ES-I3 (cell line): Measurements from ENCODE around the gene SPOCK2.
"Not testable (repeated sequence)": the region's sequence is repeated elsewhere in the genome, so short reads cannot be mapped to it uniquely, and the experiment has no call there.

Experiments used
- H3K36me3 ChIP-seq: 2 replicates; pipeline ENCODE4 v1.6.1; 2013; ENCODE audit warnings: mild to moderate bottlenecking, low read length, control low read depth, moderate library complexity; ENCODE audit not compliant: insufficient read depth
- H3K4me1 ChIP-seq: 2 replicates; pipeline ENCODE4 v1.6.1; 2013; ENCODE audit warnings: mild to moderate bottlenecking, control low read depth, low read length; ENCODE audit not compliant: insufficient read depth
- H3K9ac ChIP-seq: 2 replicates; pipeline ENCODE4 v1.6.1; 2013; ENCODE audit warnings: low read depth, mild to moderate bottlenecking, low read length, moderate library complexity
- H3K9me3 ChIP-seq: 2 replicates; pipeline ENCODE4 v1.6.1; 2013; ENCODE audit warnings: mild to moderate bottlenecking, low read length, moderate library complexity; ENCODE audit not compliant: control insufficient read depth, insufficient read depth

SPOCK2 gene

DNA sequence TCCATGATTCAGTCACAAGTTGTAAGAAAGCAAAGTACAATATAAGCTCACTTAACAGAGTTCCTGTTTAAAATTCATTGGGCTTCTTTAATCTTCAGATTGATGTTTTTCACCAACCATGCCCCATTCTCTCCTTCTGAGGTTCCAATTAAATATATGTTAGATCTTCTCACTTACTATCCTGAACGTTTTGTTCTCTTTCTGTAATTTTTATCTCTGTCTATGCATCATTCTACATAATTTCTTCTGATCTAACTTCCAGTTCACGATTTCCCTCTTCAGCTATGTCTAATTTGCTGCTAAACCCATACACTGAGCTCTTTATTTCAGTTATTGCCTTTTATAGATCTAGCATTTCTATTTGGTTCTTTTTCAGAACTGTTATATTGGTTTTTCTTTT, 28.0 kb upstream of the SPOCK2 start:
- no peaks in the 10 kb centered on the region for H3K36me3 ChIP-seq
- peaks cover 5% of the 10 kb centered on the region; the same call in 1 of the 2 replicates for H3K9me3 ChIP-seq
- no peak overlapping the region for H3K9ac ChIP-seq
- H3K4me1 ChIP-seq: no peaks in the 10 kb centered on the region

DNA sequence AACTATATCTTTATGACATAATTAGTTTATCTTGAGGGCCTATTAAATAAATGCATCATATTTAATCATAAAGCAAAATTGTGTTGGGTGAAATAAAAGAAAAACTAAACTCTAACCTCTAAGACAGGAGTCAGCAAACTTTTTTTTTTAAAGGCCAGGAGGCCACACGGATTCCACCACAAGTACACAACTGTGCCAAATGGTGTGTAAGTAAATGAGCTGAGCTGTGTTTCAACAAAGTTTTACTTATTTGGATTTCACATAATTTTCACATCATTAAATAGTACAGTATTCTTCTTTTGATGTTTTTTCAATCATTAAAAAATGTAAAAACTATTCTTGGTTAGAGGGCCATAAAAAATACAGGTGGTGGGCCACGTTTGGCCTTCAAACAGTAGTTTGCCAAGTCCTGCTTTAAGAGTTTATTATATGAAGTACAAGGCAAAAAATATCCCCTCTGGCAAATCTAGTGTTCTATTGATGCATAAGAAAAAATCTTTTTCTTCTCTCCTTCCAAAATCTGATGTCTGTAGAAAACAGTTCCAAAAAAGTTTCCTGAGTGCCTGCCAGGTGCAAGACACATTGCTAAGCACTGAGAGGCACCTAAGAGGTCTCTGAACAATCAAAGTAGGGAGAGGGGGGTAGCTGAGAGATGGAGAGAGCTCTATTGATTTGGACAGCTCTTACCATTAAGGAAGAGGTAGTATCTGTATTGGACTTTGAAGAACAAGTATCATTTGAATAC, 26.5 kb upstream of the SPOCK2 start:
- H3K36me3 ChIP-seq: no peaks in the 10 kb centered on the region
- peaks cover 5% of the 10 kb centered on the region; the same call in 1 of the 2 replicates for H3K9me3 ChIP-seq
- H3K4me1 ChIP-seq: no peaks in the 10 kb centered on the region
- no peak overlapping the region for H3K9ac ChIP-seq

DNA sequence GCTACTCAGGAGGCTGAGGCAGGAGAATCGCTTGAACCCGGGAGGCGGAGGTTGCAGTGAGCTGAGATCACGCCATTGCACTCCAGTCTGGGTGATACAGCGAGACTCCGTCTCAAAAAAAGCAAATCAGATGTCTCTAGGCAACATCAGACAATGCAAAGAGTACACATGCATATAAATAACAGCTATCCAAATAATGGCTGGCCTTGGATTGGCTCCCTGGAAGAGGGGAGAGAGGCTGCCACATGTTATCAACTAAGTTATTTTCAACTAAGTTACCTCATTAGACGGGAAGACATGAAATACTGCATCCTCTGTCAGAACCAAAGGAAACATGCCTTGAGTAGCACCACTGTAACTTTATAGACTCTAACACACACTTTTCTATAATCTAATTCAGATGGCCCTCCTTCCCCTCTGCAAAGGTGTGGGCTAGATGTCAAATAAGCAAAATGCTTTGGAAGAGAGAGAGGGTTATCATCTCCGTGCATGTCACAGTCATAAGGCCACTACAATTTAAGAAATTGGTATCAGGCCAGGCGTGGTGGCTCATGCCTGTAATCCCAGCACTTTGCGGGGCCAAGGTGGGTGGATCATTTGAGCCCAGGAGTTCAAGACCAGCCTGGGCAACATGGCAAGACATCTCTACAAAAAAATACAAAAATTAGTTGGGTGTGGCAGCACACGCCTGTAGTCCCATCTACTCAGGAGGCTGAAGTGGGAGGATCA, 22.5 kb upstream of the SPOCK2 start:
- peaks cover 5% of the 10 kb centered on the region; the same call in 1 of the 2 replicates for H3K4me1 ChIP-seq
- no peak overlapping the region for H3K9ac ChIP-seq
- H3K9me3 ChIP-seq: peaks cover 1% of the 10 kb centered on the region; the same call in 1 of the 2 replicates
- no peaks in the 10 kb centered on the region for H3K36me3 ChIP-seq

DNA sequence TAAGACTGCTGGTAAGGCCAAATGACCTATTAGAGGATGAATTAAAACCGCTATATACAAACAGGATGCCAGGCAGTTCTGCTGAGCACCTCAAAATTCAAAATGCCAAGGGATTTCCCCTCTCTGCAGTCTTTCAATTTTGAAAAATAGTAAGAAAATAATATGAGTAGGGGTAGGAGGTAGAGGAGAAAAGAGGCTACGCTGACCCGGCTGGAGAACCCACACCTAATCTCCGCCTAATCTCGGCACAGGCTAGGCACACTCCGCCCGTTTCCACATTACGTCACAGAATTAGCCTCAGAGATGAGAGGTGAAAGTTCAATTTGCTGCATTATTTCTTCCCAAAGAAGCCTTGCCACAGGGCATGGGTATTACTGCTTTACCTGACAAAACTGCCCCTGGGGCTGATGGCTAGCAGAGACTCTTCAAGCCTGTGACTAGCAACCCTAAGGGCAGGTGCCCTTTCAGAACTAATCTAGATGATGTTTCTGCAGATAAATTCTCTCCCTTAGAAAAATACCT, 21.3 kb upstream of the SPOCK2 start:
- H3K36me3 ChIP-seq: no peaks in the 10 kb centered on the region
- H3K9ac ChIP-seq: no peak overlapping the region
- H3K9me3 ChIP-seq: no peaks in the 10 kb centered on the region
- H3K4me1 ChIP-seq: peaks cover 5% of the 10 kb centered on the region; the same call in 1 of the 2 replicates

DNA sequence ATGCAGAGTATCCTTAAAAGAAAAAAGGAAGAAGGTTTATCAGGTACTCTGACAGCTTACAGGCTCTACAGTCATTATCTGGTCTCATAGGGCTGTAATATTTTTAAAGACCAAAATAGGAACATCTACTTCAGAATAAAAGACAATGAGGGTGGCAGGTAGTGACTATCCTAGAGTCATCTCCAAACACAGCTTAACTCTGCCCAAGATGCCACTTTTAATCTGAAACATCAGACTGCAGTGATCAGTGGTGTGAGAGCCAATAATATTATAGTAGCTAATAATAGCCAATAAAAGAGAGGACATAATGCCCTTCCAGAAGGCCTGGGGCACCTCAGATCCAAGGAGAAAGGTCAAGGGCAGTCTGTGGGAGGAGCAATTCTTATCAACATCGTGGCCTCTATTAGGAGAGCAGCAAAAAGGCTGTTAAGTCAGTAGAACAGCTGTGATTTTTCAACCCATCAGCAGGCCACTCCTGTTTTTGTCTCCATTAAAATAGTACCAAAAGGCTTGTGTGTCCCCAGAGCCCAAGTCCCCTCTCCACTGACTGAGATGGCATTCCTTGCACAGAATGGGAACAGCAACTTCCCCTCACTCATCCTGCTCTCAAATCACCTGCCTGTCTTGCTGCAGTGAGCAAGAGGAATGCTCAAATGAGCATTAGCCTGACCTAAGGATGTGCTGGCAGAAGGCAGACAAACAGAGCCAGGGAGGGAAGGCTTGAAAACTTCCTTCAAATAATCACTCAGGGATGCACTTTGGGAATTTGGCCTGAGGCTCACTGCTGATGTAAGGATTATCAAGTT, 20.7 kb upstream of the SPOCK2 start:
- H3K9me3 ChIP-seq: no peaks in the 10 kb centered on the region
- H3K9ac ChIP-seq: no peak overlapping the region
- H3K36me3 ChIP-seq: no peaks in the 10 kb centered on the region
- peaks cover 5% of the 10 kb centered on the region; the same call in 1 of the 2 replicates for H3K4me1 ChIP-seq

DNA sequence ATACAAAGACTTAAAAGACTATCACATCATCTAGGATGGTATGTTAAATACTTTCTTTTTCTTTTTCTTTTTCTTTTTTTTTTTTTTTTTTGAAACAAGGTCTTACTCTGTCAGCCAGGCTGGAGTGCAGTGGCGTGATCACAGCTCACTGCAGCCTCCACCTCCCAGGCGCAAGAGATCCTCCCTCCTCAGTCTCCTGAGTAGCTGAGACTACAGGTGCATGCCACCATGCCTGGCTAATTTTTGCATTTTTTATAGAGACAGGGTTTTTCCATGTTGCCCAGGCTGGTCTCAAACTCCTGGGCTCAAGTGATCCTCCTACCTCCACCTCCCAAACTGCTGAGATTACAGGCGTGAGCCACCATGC, 19.6 kb upstream of the SPOCK2 start:
- not testable (repeated sequence) for H3K9ac ChIP-seq, H3K9me3 ChIP-seq, H3K36me3 ChIP-seq, H3K4me1 ChIP-seq

DNA sequence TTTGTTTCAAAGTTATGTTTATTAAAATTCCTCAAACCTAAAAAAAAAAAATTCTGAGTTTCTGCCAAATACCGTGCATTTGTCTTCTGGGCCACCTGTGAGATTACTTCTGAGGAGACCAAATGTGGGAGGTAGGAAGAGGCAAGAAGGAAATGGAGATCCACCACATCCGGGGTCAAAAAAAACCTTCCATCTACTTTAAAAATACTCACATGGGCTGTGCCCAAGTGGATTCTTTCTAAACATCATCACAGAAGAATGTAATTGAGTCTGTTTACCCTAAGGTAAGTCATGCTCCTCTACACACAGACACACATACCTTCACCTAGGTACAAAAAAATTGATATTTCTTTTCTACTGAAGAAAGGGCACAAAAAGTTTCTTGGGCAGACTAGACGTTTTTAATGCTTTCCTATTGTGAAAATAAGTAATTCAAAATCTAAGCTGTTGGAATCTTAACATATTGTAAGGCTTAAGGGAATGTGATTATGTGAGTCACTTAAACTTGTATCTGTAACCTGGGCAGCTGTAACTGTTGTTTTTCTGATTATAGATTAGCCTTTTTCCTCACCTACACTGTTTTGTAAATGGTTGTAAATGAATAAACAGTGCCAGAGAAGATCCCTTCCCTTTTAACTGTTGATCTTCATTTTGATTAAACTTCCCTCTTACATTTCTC, 19.1 kb upstream of the SPOCK2 start:
- Histone ChIP-seq H3K36me3 (no peaks in the 10 kb centered on the region; the same call in 1 of the 2 replicates), H3K9ac (no peak overlapping the region), H3K4me1 (peaks cover 5% of the 10 kb centered on the region; the same call in 1 of the 2 replicates), H3K9me3 (no peaks in the 10 kb centered on the region)

DNA sequence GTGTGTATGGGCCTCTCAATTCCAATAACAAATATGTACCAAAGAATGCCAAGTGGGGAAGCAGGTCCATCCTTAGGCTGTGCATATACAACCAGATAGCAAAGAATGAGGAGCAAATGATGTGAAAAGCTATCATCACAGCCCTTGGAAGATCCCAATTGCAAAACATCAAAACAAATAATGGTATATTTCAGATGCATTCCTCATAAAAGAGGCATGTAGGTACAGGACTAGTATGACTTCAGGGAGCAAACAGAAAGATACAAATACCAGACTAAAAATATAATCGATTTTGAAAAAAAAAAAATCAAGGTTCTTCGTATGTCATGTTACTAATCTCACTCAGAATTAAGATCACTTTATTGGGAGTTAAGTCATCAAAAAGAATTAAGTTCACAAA, 18.5 kb upstream of the SPOCK2 start:
- Histone ChIP-seq H3K9ac (no peak overlapping the region), H3K36me3 (no peaks in the 10 kb centered on the region; the same call in 1 of the 2 replicates), H3K4me1 (peaks cover 5% of the 10 kb centered on the region; the same call in 1 of the 2 replicates), H3K9me3 (no peaks in the 10 kb centered on the region)

DNA sequence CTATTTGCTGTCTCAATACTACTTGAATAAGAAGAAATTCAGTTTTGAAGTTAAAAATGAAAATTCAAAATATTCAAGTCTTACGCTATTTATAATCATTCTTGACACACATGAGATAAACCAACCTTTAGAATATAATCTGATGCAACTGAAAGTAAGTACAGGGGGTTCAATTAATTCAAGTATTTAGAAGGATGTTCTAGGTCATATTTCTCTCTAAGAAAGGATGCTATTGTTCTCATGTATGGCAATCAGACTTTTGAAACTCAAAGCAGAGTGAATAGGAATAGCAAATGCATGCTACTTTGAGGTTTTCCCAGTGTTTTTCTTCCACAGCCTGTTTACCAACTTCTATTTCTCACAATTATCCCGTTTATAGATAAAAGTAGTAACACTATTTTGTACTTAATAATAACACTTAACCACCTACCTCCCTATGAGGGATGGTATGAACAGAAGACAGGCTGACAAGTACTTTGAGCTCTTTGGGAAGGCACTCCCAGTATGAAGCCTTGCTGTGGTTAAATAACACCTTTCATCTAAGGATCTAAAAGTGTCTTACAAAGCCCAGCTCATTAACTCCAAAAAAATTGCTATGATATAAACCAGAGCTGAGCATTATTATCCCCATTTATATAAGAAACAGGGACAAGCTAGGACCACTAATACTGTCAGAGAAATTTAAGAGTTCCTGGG, 18.0 kb upstream of the SPOCK2 start:
- Histone ChIP-seq H3K36me3 (no peaks in the 10 kb centered on the region; the same call in 1 of the 2 replicates), H3K9me3 (no peaks in the 10 kb centered on the region), H3K4me1 (peaks cover 5% of the 10 kb centered on the region; the same call in 1 of the 2 replicates), H3K9ac (no peak overlapping the region)

DNA sequence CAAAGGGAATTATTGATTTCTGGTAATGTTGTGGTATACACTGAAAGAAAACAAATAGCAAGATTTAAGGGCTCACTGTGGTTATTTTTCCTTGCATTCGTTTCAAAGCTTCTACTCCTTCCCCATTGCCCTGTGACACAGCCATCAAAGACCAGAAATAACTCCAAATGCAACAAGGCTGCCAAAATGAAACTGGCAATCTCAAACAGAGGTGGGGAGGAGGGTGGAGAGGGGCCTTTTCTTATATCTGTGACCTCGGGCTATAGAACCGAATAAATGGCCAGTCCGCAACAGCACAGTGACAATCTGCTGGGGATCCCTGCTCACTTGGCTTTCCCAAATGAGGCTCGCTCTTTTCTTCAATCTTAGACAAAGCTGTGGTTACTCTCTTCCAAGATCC, 17.4 kb upstream of the SPOCK2 start:
- H3K9ac ChIP-seq: no peak overlapping the region
- H3K36me3 ChIP-seq: no peaks in the 10 kb centered on the region; the same call in 1 of the 2 replicates
- H3K9me3 ChIP-seq: no peaks in the 10 kb centered on the region
- peaks cover 5% of the 10 kb centered on the region; the same call in 1 of the 2 replicates for H3K4me1 ChIP-seq

DNA sequence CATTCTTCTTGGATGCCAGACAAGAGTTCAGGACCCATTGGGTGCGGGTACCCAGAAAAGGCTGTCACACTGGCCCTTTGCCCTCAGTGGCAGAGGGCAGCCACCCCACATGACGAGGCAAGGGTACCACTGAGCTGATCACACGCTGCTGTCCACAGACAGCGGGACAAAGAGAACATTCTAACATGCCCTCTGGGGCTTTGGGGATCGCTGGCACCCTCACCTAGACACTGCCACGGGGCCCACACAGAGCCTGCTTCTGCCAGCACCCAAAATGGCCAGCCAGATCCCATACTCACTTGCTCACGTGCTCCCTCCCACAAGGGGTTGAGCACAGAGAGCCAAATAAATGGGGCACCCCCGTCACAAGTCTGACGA, 16.7 kb upstream of the SPOCK2 start:
- Histone ChIP-seq H3K4me1 (peaks cover 5% of the 10 kb centered on the region; the same call in 1 of the 2 replicates), H3K36me3 (no peaks in the 10 kb centered on the region; the same call in 1 of the 2 replicates), H3K9me3 (no peaks in the 10 kb centered on the region), H3K9ac (no peak overlapping the region)

DNA sequence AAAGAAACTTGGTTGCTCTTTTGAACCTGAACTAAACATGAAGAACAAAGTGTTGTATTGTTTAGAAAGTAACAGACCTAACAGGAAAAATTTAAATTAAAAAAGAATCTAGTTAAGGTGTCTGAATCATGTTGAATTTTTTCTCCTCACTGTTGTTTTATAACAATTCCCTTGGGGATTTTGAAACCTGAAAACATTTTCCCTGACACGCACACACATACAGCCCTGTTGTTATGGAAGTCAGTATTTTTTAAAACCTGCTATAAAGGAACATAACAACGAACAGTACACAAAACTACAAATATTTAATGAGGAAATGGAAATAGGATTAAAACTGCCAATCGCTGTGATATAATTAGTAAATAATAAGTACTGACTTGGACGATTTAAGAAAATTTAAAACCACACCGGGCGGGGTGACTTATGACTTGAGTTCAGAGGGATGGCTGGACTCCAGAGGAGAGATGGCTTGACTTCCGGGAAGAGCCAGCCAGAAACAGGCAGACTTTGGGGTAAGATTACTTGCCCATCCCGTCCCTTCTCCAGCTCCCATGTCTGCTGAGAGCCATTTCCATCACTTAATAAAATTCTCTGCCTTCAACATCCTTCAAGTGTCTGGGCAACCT, 16.2 kb upstream of the SPOCK2 start:
- no peaks in the 10 kb centered on the region; the same call in 1 of the 2 replicates for H3K36me3 ChIP-seq
- H3K9ac ChIP-seq: no peak overlapping the region
- H3K4me1 ChIP-seq: peaks cover 5% of the 10 kb centered on the region; the same call in 1 of the 2 replicates
- H3K9me3 ChIP-seq: no peaks in the 10 kb centered on the region

DNA sequence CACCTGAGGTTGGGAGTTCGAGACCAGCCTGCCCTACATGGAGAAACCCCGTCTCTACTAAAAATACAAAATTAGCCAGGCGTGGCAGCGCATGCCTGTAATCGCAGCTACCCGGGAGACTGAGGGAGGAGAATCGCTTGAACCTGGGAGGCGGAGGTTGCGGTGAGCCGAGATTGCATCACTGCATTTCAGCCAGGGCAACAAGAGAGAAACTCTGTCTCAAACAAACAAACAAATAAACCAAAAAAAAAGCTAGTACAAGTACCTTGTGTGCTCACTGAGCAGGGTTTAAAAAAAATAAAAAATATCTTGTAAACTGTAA, 11.2 kb upstream of the SPOCK2 start:
- Histone ChIP-seq H3K9ac (no peak overlapping the region), H3K9me3 (no peaks in the 10 kb centered on the region), H3K4me1 (peaks cover 4% of the 10 kb centered on the region), H3K36me3 (peaks cover 7% of the 10 kb centered on the region)
